Inflammatory macrophage treated with lipopolysaccharide for 4 hours (primary cell): ENCODE data around the gene LCN10.

ENCODE experiments used
- DNase-seq: peaks from one replicate; pipeline ENCODE4 v3.0.0-alpha.2; 2020

The LCN10 gene

DNA sequence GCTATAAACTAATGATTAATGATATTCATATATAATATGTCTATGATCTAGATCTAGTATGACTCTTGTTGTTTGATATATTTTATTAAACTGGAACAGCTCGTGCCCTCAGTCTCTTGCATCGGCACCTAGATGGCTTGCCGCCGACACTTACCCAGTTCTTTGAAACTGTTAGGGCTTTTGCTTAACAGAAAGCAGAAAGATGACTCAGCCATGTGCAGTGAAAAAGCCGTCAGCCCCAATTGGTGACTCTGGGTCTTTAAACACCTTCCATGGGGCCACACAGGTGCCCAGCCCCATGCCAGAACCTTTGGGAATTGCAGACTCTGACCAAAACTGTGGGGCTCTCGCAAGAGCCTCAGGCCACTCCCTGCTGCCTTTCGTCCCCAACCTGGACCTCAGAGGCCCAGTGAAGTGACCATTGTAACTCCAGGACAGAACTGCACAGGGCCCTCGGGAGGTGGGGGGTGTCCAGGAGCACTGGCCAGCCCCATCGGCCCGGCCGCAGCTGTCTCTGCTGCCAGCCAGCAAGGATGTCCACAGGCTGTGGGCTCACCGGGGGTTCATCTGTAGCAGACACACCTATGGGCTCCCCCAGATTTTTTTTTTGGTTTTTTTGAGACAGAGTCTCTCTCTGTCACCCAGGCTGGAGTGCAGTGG lies 7.8 kb downstream of the LCN10 start:
- no peak for DNase-seq

DNA sequence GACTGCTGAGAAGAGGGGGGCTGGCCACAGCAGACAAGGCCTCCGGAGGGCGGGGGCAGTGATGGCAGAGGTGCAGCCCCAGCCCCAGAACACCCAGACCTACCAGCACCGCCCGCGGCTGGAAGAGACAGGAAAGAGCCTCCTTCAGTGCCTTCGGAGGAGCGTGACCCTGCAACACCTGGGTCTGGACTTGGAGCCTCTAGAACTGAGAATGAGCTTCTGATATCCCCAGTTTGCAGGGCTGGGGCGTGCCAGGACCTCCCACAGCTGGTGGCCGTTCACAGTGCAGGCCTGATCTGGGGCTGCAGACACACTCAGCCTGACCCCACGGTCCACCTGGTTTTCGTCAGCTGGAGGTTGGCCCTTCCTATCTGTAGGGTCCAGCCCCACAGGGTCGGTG lies 9.1 kb downstream of the LCN10 start:
- DNase-seq = no peak

GRCh38 chr9:136732444-136733178 lies 10.1 kb downstream of the LCN10 start:
- no peak for DNase-seq

- no peak for DNase-seq
These were observed 12.8 kb downstream of the LCN10 start for GRCh38 chr9:136729926-136730325.

GRCh38 chr9:136729144-136729543 lies 13.6 kb downstream of the LCN10 start:
- DNase-seq = no peak

- DNase-seq = peak; percentile 17
These were observed 14.1 kb downstream of the LCN10 start for GRCh38 chr9:136728548-136729123.

DNA sequence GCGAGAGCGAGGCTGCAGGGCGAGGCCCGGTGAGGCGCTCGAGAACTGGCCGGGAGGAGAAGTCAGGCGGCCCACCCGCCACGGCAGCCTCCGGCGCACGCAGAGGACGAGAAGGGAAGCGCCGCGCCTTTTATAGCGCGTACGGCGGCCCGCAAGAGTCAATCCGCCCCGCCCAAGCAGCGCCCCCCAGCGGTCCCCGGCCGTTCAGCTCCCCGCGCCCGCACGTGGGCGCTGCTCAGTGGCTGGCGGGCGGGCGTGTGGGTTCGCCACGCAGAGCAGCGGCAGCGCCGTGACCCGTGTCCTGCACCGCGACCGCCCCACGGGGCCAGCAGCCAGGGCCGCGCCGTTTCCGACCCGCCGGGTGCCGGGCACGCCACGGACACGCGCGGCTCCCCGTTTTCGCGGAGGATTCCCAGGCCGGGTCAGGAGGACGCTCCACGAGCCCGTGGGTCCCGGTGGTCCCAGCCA lies 14.6 kb downstream of the LCN10 start:
- peak; percentile 85 for DNase-seq

DNA sequence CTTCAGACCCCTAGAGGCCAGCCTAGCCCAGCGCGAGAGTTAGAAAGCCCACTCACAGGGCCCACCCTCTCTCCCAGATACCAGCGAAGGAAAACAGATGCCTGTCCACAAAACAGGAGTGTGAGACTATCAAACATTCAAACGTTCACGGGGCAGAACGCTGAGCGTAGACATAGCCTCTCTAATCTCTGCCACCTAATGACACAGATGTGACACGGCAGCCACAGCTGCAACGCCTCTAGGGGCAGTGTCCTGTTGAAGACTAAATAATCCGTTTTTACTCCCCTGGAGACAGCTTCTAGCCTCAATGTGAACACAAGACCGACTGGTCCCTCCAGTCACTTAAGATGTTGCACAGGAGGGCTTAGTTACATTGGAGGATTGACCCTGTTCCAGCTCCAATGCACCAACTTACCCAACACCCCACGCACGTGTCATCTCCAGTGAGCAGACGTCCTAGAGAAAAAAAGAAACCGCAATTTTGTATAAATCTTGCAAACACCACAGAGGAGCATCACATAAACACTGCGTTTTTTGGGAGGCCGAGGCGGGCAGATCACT lies 16.0 kb downstream of the LCN10 start:
- peak; percentile 56 for DNase-seq

DNA sequence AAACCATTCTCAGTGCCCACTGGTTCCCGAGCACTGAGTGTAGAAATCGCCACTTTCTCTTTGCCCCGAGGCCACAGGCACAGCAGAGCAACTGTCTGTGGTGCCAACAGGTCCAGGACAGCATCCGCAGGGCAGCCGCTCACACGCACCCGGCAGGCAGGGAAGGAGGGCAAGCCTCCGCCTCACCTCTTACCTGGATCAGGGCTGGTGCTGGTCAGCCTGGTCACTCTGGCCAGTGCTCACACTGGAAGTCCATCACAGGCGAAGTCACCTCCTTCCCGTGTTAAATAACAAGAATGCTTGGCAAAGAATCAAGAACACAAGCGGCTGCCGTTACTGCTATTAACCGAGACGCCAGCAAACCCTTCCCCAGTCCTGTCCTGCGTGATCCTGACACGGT lies 16.6 kb downstream of the LCN10 start:
- no peak for DNase-seq

DNA sequence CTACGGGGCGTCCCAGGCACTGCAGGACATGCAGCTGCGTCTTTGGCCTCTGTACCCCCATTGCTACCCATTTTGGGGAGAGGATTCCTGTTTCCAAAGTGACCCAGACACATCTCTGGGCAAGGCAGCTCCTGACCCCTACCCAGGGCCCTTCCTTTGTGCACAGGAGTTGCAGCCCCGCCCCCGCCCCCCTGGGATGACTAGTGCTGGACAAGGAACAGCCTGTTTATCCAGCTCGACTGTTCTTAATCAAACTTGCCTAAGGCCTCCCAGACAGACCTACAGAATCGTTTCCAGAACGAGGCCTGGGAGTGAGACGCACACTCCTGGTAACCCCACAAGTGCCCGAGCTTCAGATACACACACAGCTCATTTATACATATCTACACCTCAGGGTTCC lies 17.1 kb downstream of the LCN10 start:
- DNase-seq = no peak

- no peak for DNase-seq
These were observed 18.0 kb downstream of the LCN10 start for GRCh38 chr9:136724772-136725171.

DNA sequence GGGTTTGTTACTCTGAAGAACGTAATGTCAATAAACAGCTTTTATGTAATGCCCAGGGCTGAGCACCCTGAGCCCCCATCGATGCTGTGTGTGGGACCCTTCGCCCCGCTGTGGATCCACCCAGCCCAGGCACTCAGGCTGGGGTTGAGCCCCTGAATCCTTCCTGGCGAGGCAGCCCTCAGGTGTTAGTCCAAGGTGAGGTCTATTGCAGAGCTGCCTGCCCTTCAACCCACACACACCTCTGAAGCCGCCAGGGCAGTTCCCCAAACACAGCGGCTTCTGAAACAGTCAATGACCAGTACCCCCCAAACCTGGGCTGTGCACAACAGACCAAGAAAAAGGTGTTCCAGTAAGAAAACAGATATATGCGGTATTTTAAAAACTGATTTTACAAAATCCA lies 18.8 kb downstream of the LCN10 start:
- DNase-seq = no peak

DNA sequence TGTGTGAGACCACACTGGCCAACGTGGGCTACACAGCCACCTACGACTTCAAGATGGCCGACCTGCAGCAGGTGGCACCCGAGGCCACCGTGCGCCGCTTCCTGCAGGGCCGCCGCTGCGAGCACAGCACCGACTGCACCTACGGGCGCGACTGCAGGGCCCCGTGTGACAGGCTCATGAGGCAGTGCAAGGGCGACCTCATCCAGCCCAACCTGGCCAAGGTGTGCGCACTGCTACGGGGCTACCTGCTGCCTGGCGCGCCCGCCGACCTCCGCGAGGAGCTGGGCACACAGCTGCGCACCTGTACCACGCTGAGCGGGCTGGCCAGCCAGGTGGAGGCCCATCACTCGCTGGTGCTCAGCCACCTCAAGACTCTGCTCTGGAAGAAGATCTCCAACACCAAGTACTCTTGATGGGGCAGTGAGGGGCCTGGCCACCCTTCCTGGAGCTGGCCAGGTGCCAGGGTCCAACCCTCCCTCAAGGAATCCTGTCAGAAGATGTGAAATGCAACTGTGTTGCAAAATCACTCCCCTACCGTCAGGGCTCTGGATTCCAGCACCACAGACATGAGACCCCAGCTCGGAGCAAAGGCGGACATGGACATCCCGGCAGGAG lies 19.3 kb downstream of the LCN10 start:
- no peak for DNase-seq

GRCh38 chr9:136722969-136723356 lies 19.8 kb downstream of the LCN10 start:
- no peak for DNase-seq

DNA sequence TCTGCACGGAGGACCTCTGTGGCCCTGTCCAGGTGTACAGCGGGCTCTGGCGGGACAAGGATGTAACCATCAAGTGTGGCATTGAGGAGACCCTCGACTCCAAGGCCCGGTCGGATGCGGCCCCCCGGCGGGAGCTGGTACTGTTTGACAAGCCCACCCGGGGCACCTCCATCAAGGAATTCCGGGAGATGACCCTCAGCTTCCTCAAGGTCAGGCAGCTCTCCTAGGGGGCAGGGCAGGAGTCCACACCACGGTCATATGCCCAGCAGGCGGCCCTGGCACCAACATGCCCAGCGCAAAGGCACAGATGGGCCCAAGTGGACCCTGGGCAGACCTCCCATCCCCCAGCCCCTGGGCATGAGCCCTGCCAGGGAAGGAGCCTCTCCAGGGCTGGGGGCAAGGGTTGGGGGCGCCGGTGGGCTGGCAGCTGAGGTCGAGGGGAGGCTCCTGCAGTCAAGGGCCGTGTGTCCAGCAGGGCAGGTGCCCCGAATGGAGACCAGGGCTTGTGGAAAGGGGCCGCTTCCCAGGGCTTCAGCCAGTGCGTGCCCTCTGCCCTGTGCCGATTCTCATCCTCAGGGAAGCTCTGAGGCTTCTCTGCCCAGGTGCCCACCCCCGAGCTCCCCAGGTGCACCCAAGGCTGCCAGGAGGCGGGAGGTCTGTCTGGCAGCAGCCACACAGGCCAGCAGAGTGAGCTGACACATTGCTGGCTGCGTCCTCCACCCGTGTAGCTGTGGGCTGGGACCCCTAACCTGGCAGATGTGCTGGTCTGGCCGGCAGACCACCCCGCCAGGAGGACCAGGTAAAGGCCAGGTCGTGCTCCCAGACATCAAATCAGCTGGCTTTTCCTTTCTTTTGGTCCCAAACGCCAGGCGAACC lies 20.4 kb downstream of the LCN10 start:
- DNase-seq = no peak

DNA sequence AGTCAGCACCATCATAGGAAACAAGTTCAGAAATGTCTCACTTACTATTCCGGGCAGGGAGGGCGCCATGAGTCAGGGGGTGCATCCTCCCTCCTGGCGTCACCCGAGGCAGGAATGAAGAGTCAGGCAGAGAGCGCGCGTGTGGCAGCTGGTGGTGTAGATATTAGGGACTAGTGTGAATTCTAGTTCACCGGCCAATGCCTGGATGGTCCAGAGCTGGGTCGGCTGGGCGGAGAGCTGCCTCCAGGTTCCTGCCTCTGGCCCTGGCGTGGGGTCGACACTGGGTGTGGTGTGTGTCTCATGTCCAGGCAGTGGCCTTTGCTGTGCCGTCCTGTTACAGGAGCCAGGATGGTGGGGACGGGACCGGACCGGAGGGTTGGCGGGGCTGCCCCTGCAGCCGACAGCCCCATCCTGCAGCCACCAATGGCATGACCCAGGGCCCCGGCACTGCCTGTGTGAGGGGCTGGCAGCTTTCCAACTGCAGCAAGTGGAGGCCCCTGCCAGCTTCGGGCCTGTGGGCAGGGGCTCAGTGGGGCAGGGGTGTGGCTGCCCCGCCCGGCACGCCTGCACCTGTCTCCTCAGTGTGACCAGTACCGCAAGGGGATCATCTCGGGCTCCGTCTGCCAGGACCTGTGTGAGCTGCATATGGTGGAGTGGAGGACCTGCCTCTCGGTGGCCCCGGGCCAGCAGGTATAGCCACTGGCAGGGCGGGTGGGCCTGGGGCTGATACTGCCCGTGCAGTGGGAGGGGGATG lies 21.2 kb downstream of the LCN10 start:
- DNase-seq = no peak

GRCh38 chr9:136720898-136721338 lies 21.8 kb downstream of the LCN10 start:
- no peak for DNase-seq

- no peak for DNase-seq
These were observed 22.4 kb downstream of the LCN10 start for GRCh38 chr9:136720251-136720897.

DNA sequence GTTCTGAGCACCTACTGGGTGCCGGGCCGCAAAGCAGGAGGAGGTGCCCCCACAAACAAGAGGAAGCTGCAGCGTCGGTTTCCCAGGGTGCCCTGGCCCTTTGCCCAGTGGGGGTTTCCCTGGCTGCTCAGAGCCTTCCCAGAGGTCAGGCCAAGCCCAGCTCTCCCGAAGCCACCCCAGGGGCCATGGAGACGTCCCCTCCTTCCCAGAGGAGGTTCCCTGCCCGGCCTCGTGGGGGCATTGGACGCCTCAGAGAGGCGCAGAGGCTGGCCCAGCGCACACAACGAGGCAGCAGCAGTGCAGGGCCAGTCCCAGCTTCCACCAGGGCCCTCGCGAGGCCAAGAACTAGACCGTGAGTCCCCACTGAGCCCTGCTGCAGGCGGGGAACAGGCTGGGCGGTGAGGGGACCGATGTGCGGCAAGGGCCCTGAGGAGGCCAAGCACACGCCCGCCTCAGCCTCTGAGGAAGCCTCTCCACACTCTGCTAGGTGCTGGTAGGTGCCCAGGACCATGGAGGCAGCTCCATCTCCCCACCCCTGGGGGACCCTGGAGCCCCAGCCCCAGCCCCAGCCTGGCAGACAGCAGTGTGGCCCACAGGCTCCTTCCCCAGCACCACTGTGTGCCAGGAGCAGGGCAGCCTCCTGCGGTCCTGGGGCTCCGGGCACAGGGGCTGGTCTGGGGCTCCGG lies 23.4 kb downstream of the LCN10 start:
- DNase-seq = peak; percentile 61
